ENCODE results near the gene ZBTB7B. TPM values are rescaled to one million over a fixed set of nuclear protein-coding genes. Genes with fewer than 3 reads are reported as not detected.

Gene ZBTB7B
- total RNA-seq, 2 donors from 2014 or later, result 30.3 to 53.4 TPM

DNA sequence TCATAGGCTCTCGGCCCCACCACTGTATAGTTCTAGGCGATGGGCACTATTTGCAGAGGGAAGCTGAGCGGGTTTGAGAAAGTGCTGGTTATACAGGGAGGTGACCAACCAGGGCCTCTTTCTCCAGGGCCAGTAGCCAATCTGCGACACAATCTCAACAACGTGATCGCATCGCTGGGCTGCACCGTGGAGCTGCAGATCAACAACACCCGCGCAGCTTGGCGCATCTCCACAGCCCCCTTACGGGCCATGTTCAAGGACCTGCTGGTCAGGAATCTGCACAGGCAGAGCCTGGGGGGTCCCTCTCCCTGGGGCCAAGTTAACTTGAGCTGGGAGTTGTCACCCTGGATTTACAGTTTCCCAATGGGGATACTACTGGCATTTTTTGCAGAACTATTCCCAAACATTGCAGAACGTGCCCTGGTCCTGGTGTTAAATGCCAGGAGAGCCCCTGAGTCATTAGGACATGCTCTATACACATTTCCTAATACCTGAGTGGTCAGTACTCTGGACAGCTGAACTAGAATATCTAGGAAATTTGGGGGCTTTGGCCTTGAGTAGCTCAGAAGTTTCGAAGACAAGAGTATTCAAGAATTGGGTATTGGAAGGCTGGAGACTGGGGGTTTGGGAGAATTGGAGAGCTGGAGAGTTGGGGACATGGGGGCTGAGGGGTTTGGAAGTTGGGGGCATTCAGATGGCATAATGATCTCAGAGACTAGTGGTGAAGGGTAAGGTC, 37.9 kb downstream of the ZBTB7B start:
- Histone ChIP-seq H3K27ac (no peak overlapping the region), H3K27me3 (no peaks in the 10 kb centered on the region), H3K4me3 (no peak overlapping the region), H3K4me1 (peaks cover 0 to 18% of the 10 kb centered on the region in 2 donors), H3K36me3 (no peaks in the 10 kb centered on the region), H3K9me3 (no peaks in the 10 kb centered on the region)
- TF ChIP-seq, protein P1, sequence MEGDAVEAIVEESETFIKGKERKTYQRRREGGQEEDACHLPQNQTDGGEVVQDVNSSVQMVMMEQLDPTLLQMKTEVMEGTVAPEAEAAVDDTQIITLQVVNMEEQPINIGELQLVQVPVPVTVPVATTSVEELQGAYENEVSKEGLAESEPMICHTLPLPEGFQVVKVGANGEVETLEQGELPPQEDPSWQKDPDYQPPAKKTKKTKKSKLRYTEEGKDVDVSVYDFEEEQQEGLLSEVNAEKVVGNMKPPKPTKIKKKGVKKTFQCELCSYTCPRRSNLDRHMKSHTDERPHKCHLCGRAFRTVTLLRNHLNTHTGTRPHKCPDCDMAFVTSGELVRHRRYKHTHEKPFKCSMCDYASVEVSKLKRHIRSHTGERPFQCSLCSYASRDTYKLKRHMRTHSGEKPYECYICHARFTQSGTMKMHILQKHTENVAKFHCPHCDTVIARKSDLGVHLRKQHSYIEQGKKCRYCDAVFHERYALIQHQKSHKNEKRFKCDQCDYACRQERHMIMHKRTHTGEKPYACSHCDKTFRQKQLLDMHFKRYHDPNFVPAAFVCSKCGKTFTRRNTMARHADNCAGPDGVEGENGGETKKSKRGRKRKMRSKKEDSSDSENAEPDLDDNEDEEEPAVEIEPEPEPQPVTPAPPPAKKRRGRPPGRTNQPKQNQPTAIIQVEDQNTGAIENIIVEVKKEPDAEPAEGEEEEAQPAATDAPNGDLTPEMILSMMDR (IDR thresholded peaks at IDR 0.05), result no peak
- DNase-seq (ENCODE audit: low spot score), result no peak

DNA sequence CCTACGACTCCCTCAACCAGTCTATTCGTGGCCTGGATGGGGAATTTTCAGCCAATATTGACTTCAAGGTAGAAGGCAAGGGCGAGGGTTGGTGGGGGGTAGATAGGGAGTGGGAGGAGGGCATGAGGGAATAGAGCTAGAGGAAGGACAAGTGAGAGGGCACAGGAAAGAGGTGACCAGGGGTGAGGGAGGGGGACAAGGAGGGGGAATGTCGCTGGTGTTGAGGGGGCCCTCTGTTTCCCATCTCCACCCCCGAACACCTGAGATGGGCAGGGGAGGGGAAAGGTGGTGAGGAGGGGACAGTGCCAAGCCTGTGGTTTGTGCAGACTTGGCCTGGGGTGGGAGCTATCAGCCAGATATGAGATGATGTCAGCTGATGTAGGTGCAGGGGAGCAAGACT, 40.2 kb downstream of the ZBTB7B start:
- Histone ChIP-seq H3K4me3 (no peak overlapping the region), H3K27ac (no peak overlapping the region), H3K9me3 (no peaks in the 10 kb centered on the region), H3K27me3 (no peaks in the 10 kb centered on the region), H3K36me3 (no peaks in the 10 kb centered on the region), H3K4me1 (peaks cover 0 to 18% of the 10 kb centered on the region in 2 donors)
- TF ChIP-seq, protein P1 (IDR thresholded peaks at IDR 0.05), result no peak
- no peak for DNase-seq (ENCODE audit: low spot score)

DNA sequence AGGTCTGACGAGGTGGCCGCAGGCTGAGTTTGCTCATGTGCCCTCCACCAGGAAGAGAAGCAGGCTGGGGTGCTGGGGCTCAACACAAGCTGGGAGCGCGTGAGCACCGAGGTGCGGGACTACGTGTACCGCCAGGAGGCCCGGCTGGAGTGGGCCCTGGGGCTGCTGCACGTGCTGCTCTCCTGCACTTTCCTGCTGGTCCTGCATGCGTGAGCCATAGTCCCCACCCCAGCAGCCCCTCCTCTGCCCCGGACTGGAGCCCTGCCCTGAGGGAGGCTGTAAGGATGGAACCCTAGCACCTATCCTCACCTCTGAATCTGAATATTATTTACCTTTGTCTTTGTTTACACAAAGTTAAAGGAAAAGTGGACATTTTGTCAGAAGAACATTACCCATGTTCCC, 40.7 kb downstream of the ZBTB7B start:
- peaks cover 0 to 18% of the 10 kb centered on the region in 2 donors for H3K4me1 ChIP-seq
- H3K9me3 ChIP-seq, result no peaks in the 10 kb centered on the region
- no peak overlapping the region for H3K27ac ChIP-seq
- H3K4me3 ChIP-seq, result no peak overlapping the region
- DNase-seq (ENCODE audit: low spot score), result no peak
- no peaks in the 10 kb centered on the region for H3K36me3 ChIP-seq
- TF ChIP-seq, protein P1 (IDR thresholded peaks at IDR 0.05), result no peak
- no peaks in the 10 kb centered on the region for H3K27me3 ChIP-seq

DNA sequence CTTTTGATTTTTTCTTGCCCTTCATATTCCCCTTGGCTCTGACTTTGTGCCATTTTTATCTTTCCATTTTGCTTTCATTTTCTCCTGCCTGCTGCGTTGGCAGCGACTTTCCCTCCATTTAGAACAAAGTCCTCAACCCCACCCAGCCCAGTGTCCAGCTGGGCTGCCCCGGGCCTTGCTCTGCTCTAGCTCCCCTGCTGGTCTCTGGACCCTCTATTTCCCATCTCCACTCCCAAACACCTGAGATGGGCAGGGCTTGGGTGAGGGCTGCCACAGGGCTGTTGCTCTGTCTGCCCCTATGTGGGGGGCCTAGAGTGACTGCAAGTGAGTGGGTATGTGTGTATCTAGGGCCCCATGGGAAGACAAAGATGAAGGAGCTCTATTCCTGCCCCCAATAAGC, 41.2 kb downstream of the ZBTB7B start:
- no peak for DNase-seq (ENCODE audit: low spot score)
- no peaks in the 10 kb centered on the region for H3K36me3 ChIP-seq
- TF ChIP-seq, protein P1 (IDR thresholded peaks at IDR 0.05), result no peak
- H3K27me3 ChIP-seq, result no peaks in the 10 kb centered on the region
- H3K27ac ChIP-seq, result no peak overlapping the region
- H3K4me1 ChIP-seq, result peaks cover 0 to 14% of the 10 kb centered on the region in 2 donors
- no peak overlapping the region for H3K4me3 ChIP-seq
- no peaks in the 10 kb centered on the region for H3K9me3 ChIP-seq

DNA sequence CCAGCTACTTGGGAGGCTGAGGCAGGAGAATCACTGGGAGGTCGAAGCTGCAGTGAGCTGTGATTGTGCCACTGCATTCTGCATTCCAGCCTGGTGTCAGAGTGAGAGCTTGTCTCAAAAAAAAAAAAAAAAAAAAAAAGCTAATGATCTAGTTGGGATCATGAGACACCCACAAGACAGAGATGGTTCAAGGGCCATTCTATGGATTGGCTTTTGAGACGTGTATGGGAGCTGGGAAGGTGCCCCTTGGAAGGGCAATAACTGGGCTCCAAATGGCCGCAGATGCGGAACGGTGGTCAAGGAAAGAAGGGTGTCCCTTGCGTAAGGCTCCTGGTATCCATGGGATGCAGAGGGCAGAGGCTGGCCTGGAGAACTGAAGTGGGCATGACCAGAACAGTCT, 41.8 kb downstream of the ZBTB7B start:
- Histone ChIP-seq H3K9me3 (no peaks in the 10 kb centered on the region), H3K27me3 (no peaks in the 10 kb centered on the region), H3K4me3 (no peak overlapping the region), H3K36me3 (no peaks in the 10 kb centered on the region), H3K27ac (no peak overlapping the region), H3K4me1 (peaks cover 0 to 9% of the 10 kb centered on the region in 2 donors)
- TF ChIP-seq, protein P1 (IDR thresholded peaks at IDR 0.05), result no peak
- no peak for DNase-seq (ENCODE audit: low spot score)
